OCI-LY7 (cell line): ENCODE data around the gene TBC1D1.

Experiments used
- CTCF ChIP-seq: fragments of 200-600 bp; sonication (generic); conservative IDR thresholded peaks from 2 replicates; pipeline ENCODE4 v1.5.1; 2014; ENCODE audit warnings: mild to moderate bottlenecking, antibody characterized with exemption, low read length, moderate library complexity, mixed read lengths
- EZH2phosphoT487 ChIP-seq: fragments of 200-600 bp; sonication (generic); IDR thresholded peaks from 2 replicates; pipeline ENCODE4 v1.6.1; 2018; ENCODE audit warnings: low read depth, borderline replicate concordance, mild to moderate bottlenecking, mixed run types, antibody characterized with exemption, low read length, moderate library complexity, mixed read lengths

GRCh38 chr4:37995299-37995821, 104.5 kb downstream of the TBC1D1 start:
- TF ChIP-seq CTCF (no peak), EZH2phosphoT487 (no peak)
